ENCODE results near the gene SERTAD1. TPM values are rescaled to one million over a fixed set of nuclear protein-coding genes. Genes with fewer than 3 reads are reported as not detected.

SERTAD1 gene
- polyA plus RNA-seq, 3 donors = 21.0 to 55.9 (median 21.6) TPM

DNA sequence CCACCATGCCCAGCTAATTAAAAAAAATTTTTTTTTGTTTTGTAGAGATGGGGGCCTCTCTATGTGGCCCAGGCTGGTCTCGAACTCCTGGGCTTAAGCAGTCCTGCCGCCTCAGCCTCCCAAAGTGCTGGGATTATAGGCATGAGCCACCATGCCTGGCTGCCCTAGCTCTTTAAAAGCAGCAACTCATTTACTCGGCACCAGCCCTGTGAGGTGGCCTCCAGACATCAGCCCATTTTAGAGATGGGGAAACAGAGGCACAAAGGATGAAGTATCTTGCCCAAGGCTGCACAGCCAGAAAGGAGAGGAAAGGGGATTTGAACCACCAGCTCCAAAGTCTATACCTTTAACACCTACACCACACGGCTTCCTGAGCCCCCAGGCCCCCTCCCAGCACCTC, 12.9 kb downstream of the SERTAD1 start:
- Histone ChIP-seq H3K9me3 (replicated peaks in 1 of 2; ENCODE audit: control insufficient read depth in 1 of 2, insufficient read depth in 1 of 2, low read length in 2 of 2) (no peaks in the 10 kb centered on the region), H3K4me1 (ENCODE audit: control insufficient read depth in 1 of 2, insufficient read depth in 2 of 2, low read length in 2 of 2) (peaks cover 36 to 37% of the 10 kb centered on the region in 2 donors), H2AFZ (ENCODE audit: insufficient read depth, low read depth, low read length, poor library complexity, severe bottlenecking) (no peak overlapping the region), H3K4me2 (replicated peaks; ENCODE audit: extremely low read depth, low read length, poor library complexity, severe bottlenecking) (no peak overlapping the region), H3K36me3 (replicated peaks in 1 of 2; ENCODE audit: control insufficient read depth in 1 of 2, insufficient read depth in 2 of 2, low read length in 2 of 2) (no peaks in the 10 kb centered on the region), H3K27ac (ENCODE audit: low read depth in 1 of 2, low read length in 2 of 2) (no peak overlapping the region), H3K4me3 (replicated peaks in 1 of 3; ENCODE audit: low read depth in 2 of 3, low read length in 3 of 3) (no peak overlapping the region), H3K79me2 (ENCODE audit: insufficient read depth, low read length) (no peaks in the 10 kb centered on the region), H4K20me1 (ENCODE audit: insufficient read depth, low read length) (no peaks in the 10 kb centered on the region), H3K27me3 (ENCODE audit: control insufficient read depth in 2 of 2, insufficient read depth in 2 of 2, low read length in 2 of 2) (no peaks in the 10 kb centered on the region), H3K9ac (ENCODE audit: insufficient read depth, low read length, poor library complexity, severe bottlenecking) (no peak overlapping the region)
- Mint-ChIP-seq H3K36me3 (no peaks in the 10 kb centered on the region), H3K9me3 (peaks cover 0 to 3% (median 0%) of the 10 kb centered on the region in 7 donors), H3K4me3 (no peak overlapping the region), H3K4me1 (peaks cover 44% of the 10 kb centered on the region), H3K27ac (peak overlapping the region in 1 of 7 donors; percentile 64), H3K27me3 (ENCODE audit: low read depth in 3 of 3) (peaks cover 3 to 10% (median 10%) of the 10 kb centered on the region in 3 donors)
- TF ChIP-seq, protein P1, sequence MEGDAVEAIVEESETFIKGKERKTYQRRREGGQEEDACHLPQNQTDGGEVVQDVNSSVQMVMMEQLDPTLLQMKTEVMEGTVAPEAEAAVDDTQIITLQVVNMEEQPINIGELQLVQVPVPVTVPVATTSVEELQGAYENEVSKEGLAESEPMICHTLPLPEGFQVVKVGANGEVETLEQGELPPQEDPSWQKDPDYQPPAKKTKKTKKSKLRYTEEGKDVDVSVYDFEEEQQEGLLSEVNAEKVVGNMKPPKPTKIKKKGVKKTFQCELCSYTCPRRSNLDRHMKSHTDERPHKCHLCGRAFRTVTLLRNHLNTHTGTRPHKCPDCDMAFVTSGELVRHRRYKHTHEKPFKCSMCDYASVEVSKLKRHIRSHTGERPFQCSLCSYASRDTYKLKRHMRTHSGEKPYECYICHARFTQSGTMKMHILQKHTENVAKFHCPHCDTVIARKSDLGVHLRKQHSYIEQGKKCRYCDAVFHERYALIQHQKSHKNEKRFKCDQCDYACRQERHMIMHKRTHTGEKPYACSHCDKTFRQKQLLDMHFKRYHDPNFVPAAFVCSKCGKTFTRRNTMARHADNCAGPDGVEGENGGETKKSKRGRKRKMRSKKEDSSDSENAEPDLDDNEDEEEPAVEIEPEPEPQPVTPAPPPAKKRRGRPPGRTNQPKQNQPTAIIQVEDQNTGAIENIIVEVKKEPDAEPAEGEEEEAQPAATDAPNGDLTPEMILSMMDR (IDR thresholded peaks at IDR 0.05) = no peak
- intact Hi-C loops (cut with micrococcal nuclease) = no loop called here
- DNase-seq = no peak
- 95% methylated on average over 2 of the region's 4 CpGs for WGBS (ENCODE audit: insufficient coverage)

GRCh38 chr19:40411958-40412499, 13.8 kb downstream of the SERTAD1 start:
- Histone ChIP-seq H2AFZ (ENCODE audit: insufficient read depth, low read depth, low read length, poor library complexity, severe bottlenecking) (no peak overlapping the region), H3K36me3 (replicated peaks in 1 of 2; ENCODE audit: control insufficient read depth in 1 of 2, insufficient read depth in 2 of 2, low read length in 2 of 2) (no peaks in the 10 kb centered on the region), H3K27ac (ENCODE audit: low read depth in 1 of 2, low read length in 2 of 2) (no peak overlapping the region), H3K9ac (ENCODE audit: insufficient read depth, low read length, poor library complexity, severe bottlenecking) (no peak overlapping the region), H3K4me1 (ENCODE audit: control insufficient read depth in 1 of 2, insufficient read depth in 2 of 2, low read length in 2 of 2) (peaks cover 31 to 33% of the 10 kb centered on the region in 2 donors), H3K79me2 (ENCODE audit: insufficient read depth, low read length) (no peaks in the 10 kb centered on the region), H3K4me3 (replicated peaks in 1 of 3; ENCODE audit: low read depth in 2 of 3, low read length in 3 of 3) (no peak overlapping the region), H3K27me3 (ENCODE audit: control insufficient read depth in 2 of 2, insufficient read depth in 2 of 2, low read length in 2 of 2) (no peaks in the 10 kb centered on the region), H3K9me3 (replicated peaks in 1 of 2; ENCODE audit: control insufficient read depth in 1 of 2, insufficient read depth in 1 of 2, low read length in 2 of 2) (no peaks in the 10 kb centered on the region), H4K20me1 (ENCODE audit: insufficient read depth, low read length) (no peaks in the 10 kb centered on the region), H3K4me2 (replicated peaks; ENCODE audit: extremely low read depth, low read length, poor library complexity, severe bottlenecking) (no peak overlapping the region)
- TF ChIP-seq, protein P1 (IDR thresholded peaks at IDR 0.05) = no peak
- Mint-ChIP-seq H3K4me1 (peaks cover 39% of the 10 kb centered on the region), H3K27me3 (ENCODE audit: low read depth in 3 of 3) (peaks cover 3 to 10% (median 9%) of the 10 kb centered on the region in 3 donors), H3K9me3 (peaks cover 0 to 3% (median 0%) of the 10 kb centered on the region in 7 donors), H3K4me3 (no peak overlapping the region), H3K27ac (peak overlapping the region in 1 of 7 donors; percentile 3), H3K36me3 (no peaks in the 10 kb centered on the region)
- intact Hi-C loops (cut with micrococcal nuclease) = no loop called here
- 90% methylated on average over 4 of the region's 8 CpGs for WGBS (ENCODE audit: insufficient coverage)
- DNase-seq = no peak
